ENCODE results near the gene CHST8.

The CHST8 gene

GRCh38 chr19:33749016-33749415 is 127.3 kb downstream of the CHST8 start:
- DNase-seq: no peak

- no peak for DNase-seq
These were observed 127.9 kb downstream of the CHST8 start for GRCh38 chr19:33749619-33750175.

GRCh38 chr19:33750587-33751435 is 129.1 kb downstream of the CHST8 start:
- no peak for DNase-seq

GRCh38 chr19:33751436-33751770 is 129.7 kb downstream of the CHST8 start:
- no peak for DNase-seq

GRCh38 chr19:33752018-33752800 is 130.5 kb downstream of the CHST8 start:
- DNase-seq: no peak

GRCh38 chr19:33752945-33753344 is 131.2 kb downstream of the CHST8 start:
- DNase-seq: no peak

- no peak for DNase-seq
These were observed 132.6 kb downstream of the CHST8 start for GRCh38 chr19:33754361-33754760.

- DNase-seq: no peak
These were observed 133.6 kb downstream of the CHST8 start for GRCh38 chr19:33755099-33756035.

GRCh38 chr19:33756177-33756576 is 134.4 kb downstream of the CHST8 start:
- DNase-seq: no peak

GRCh38 chr19:33758541-33759013 is 136.8 kb downstream of the CHST8 start:
- DNase-seq: no peak

GRCh38 chr19:33759356-33759755 is 137.6 kb downstream of the CHST8 start:
- DNase-seq: no peak

- DNase-seq: no peak
These were observed 142.0 kb downstream of the CHST8 start for GRCh38 chr19:33763633-33764371.

GRCh38 chr19:33766623-33767022 is 144.9 kb downstream of the CHST8 start:
- DNase-seq: no peak

GRCh38 chr19:33767898-33768413 is 146.2 kb downstream of the CHST8 start:
- peak; percentile 16 for DNase-seq

- DNase-seq: no peak
These were observed 147.5 kb downstream of the CHST8 start for GRCh38 chr19:33769208-33769607.

GRCh38 chr19:33770107-33770506 is 148.4 kb downstream of the CHST8 start:
- no peak for DNase-seq

- DNase-seq: peak; percentile 65
These were observed 149.8 kb downstream of the CHST8 start for GRCh38 chr19:33771384-33772101.

GRCh38 chr19:33772102-33772857 is 150.5 kb downstream of the CHST8 start:
- no peak for DNase-seq

- no peak for DNase-seq
These were observed 151.1 kb downstream of the CHST8 start for GRCh38 chr19:33772858-33773180.

Measured in hematopoietic multipotent progenitor cell treated with erythropoietin and hydrocortisone succinate and interleukin-3 and kit ligand, for 8 days (in vitro differentiated cells).